ENCODE results near the gene WDR81. TPM values are rescaled to one million over a fixed set of nuclear protein-coding genes. Genes with fewer than 3 reads are reported as not detected.

The WDR81 gene
- polyA plus RNA-seq, 1 donor (not counting 4 experiments of a cell fraction or from before 2014, with no cell fraction given) = 4.2 TPM

GRCh38 chr17:1733759-1734158, 9.3 kb downstream of the WDR81 start:
- no peak overlapping the region for H3K4me2 ChIP-seq (ENCODE audit: control insufficient read depth, extremely low read depth, insufficient read depth, low read depth, low read length)
- no peaks in the 10 kb centered on the region for H3K9me1 ChIP-seq (ENCODE audit: control insufficient read depth, extremely low read depth, insufficient read depth, low read length)
- TF ChIP-seq EZH2 (IDR thresholded peaks at IDR 0.05; ENCODE audit: low read length) (no peak), CTCF (optimal IDR thresholded peaks at IDR 0.05 in 1 of 3, IDR thresholded peaks at IDR 0.05 in 1 of 3, conservative IDR thresholded peaks at IDR 0.05 in 1 of 3; ENCODE audit: extremely low read depth in 1 of 3, insufficient read depth in 2 of 3, low read length in 3 of 3) (no peak)
- no peaks in the 10 kb centered on the region for H3K27me3 ChIP-seq (ENCODE audit: control insufficient read depth, extremely low read depth, insufficient read depth, low read length)
- H3K27ac ChIP-seq (ENCODE audit: control insufficient read depth, insufficient read depth, low read length) = no peak overlapping the region
- peaks cover 2 to 16% of the 10 kb centered on the region in 2 experiments for H3K36me3 ChIP-seq (ENCODE audit: control insufficient read depth in 2 of 2, extremely low read depth in 1 of 2, insufficient read depth in 2 of 2, low read length in 2 of 2)
- H4K20me1 ChIP-seq (ENCODE audit: control insufficient read depth, extremely low read depth, insufficient read depth, low read length) = no peaks in the 10 kb centered on the region
- H2AFZ ChIP-seq (ENCODE audit: control insufficient read depth, low read length) = no peak overlapping the region
- peaks cover 20% of the 10 kb centered on the region for H3K4me1 ChIP-seq (ENCODE audit: control insufficient read depth, extremely low read depth, insufficient read depth, low read length)
- no peak overlapping the region for H3K4me3 ChIP-seq (ENCODE audit: control insufficient read depth in 2 of 3, extremely low read depth in 1 of 3, insufficient read depth in 2 of 3, low read depth in 1 of 3, low read length in 3 of 3)
- no peak overlapping the region for H3K9ac ChIP-seq (ENCODE audit: control insufficient read depth, extremely low read depth, insufficient read depth, low read length)
- no peaks in the 10 kb centered on the region for H3K9me3 ChIP-seq (ENCODE audit: control insufficient read depth, low read depth, low read length)
- DNase-seq (ENCODE audit: low read depth, low spot score) (no peak), FAIRE-seq (no peak)
- dilution Hi-C loops (cut with MboI; ENCODE audit: extremely low pct_ligation_motif_present, low sequenced_read_pairs) = loop anchor here (5.0 kb wide), 1 partner anchor 49 kb away; no protein-coding TSS in a partner anchor
- H3K79me2 ChIP-seq (ENCODE audit: control insufficient read depth, insufficient read depth, low read length) = no peaks in the 10 kb centered on the region

- peaks cover 2 to 16% of the 10 kb centered on the region in 2 experiments for H3K36me3 ChIP-seq (ENCODE audit: control insufficient read depth in 2 of 2, extremely low read depth in 1 of 2, insufficient read depth in 2 of 2, low read length in 2 of 2)
- no peaks in the 10 kb centered on the region for H3K9me1 ChIP-seq (ENCODE audit: control insufficient read depth, extremely low read depth, insufficient read depth, low read length)
- H3K9me3 ChIP-seq (ENCODE audit: control insufficient read depth, low read depth, low read length) = no peaks in the 10 kb centered on the region
- TF ChIP-seq CTCF (optimal IDR thresholded peaks at IDR 0.05 in 1 of 3, IDR thresholded peaks at IDR 0.05 in 1 of 3, conservative IDR thresholded peaks at IDR 0.05 in 1 of 3; ENCODE audit: extremely low read depth in 1 of 3, insufficient read depth in 2 of 3, low read length in 3 of 3) (no peak), EZH2 (IDR thresholded peaks at IDR 0.05; ENCODE audit: low read length) (no peak)
- no peaks in the 10 kb centered on the region for H3K79me2 ChIP-seq (ENCODE audit: control insufficient read depth, insufficient read depth, low read length)
- H2AFZ ChIP-seq (ENCODE audit: control insufficient read depth, low read length) = no peak overlapping the region
- H3K9ac ChIP-seq (ENCODE audit: control insufficient read depth, extremely low read depth, insufficient read depth, low read length) = no peak overlapping the region
- peaks cover 17% of the 10 kb centered on the region for H3K4me1 ChIP-seq (ENCODE audit: control insufficient read depth, extremely low read depth, insufficient read depth, low read length)
- H3K4me2 ChIP-seq (ENCODE audit: control insufficient read depth, extremely low read depth, insufficient read depth, low read depth, low read length) = no peak overlapping the region
- no peak overlapping the region for H3K4me3 ChIP-seq (ENCODE audit: control insufficient read depth in 2 of 3, extremely low read depth in 1 of 3, insufficient read depth in 2 of 3, low read depth in 1 of 3, low read length in 3 of 3)
- DNase-seq (ENCODE audit: low read depth, low spot score) (no peak), FAIRE-seq (no peak)
- dilution Hi-C loops (cut with MboI; ENCODE audit: extremely low pct_ligation_motif_present, low sequenced_read_pairs) = no loop called here
- H3K27ac ChIP-seq (ENCODE audit: control insufficient read depth, insufficient read depth, low read length) = no peak overlapping the region
- no peaks in the 10 kb centered on the region for H4K20me1 ChIP-seq (ENCODE audit: control insufficient read depth, extremely low read depth, insufficient read depth, low read length)
- H3K27me3 ChIP-seq (ENCODE audit: control insufficient read depth, extremely low read depth, insufficient read depth, low read length) = no peaks in the 10 kb centered on the region
These were observed 10.9 kb downstream of the WDR81 start for GRCh38 chr17:1735418-1735817.
